ENCODE data around the gene CEP170B. TPM values are rescaled to one million over a fixed set of nuclear protein-coding genes. Genes with fewer than 3 reads are reported as not detected.

The CEP170B gene
- total and polyA plus RNA-seq, 2 of the 13 experiments (the other 11 are each of a cell fraction or from before 2014, with no cell fraction given) = 4.3 to 8.8 TPM

GRCh38 chr14:104877806-104878550, 12.9 kb downstream of the CEP170B start (continued):
- no peak for TF ChIP-seq EHMT2 (IDR thresholded peaks at IDR 0.05; ENCODE audit: borderline replicate concordance, low read depth, low read length)
- TF ChIP-seq CREBL2 (CRISPR knock-in tag; IDR thresholded peaks at IDR 0.05; ENCODE audit: borderline replicate concordance) = no peak
- no peak for TF ChIP-seq ZNF30 (CRISPR knock-in tag; IDR thresholded peaks at IDR 0.05)
- TF ChIP-seq ZSCAN22 (CRISPR knock-in tag; IDR thresholded peaks at IDR 0.05) = no peak

DNA sequence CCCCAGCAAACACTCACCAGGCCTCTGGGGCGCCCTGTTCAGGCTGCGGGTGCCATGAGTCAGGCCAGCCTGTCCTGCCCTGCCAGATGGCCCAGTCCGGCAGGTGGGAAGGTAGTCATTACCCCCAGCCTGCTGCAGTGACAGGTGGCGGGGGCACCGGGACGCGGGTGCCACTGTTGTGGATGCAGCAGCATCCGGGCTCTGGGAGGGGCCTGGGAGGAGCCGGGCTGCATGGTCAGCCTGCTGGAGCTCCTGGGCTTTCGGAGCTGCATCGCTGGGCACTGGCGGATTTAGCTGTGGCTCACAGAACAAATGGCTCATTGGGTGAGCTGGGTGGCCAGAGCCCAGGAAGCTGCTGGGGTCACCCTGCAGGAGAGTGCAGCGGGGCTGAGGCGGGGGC, 13.5 kb downstream of the CEP170B start:
- Histone ChIP-seq H3K27ac (ENCODE audit: extremely low read length, insufficient read depth, low read length) (no peak overlapping the region), H3K4me1 (ENCODE audit: insufficient read depth, low read length) (no peaks in the 10 kb centered on the region), H2AFZ (ENCODE audit: low read length) (no peak overlapping the region), H3K36me3 (replicated peaks in 1 of 2; ENCODE audit: control insufficient read depth in 1 of 2, insufficient read depth in 2 of 2, low read length in 2 of 2) (peaks cover 13 to 28% of the 10 kb centered on the region in 2 experiments; a peak in 4 of 5 replicates), H3K4me3 (replicated peaks in 1 of 3; ENCODE audit: insufficient read depth in 1 of 3, low read depth in 2 of 3, low read length in 3 of 3) (no peak overlapping the region), H3K27me3 (ENCODE audit: control insufficient read depth in 1 of 2, insufficient read depth in 2 of 2, low read length in 2 of 2) (no peaks in the 10 kb centered on the region), H3K4me2 (ENCODE audit: low read depth, low read length) (no peak overlapping the region), H3K9ac (ENCODE audit: insufficient read depth, low read depth, low read length) (no peak overlapping the region), H3K9me3 (ENCODE audit: low read length) (no peaks in the 10 kb centered on the region), H4K20me1 (ENCODE audit: insufficient read depth, low read length) (peaks cover 5% of the 10 kb centered on the region; the same call in 1 of the 2 replicates), H3K79me2 (ENCODE audit: insufficient read depth, low read length) (no peaks in the 10 kb centered on the region)
- no TSS peak for BruUV-seq (replicated peaks)
- DNase-seq (ENCODE audit: low spot score) = no peak
- in situ Hi-C loops (cut with HindIII; ENCODE audit: extremely low pct_ligation_motif_present, low pct_unique_long_range_greater_than_20kb) = no loop called here
- peak; percentile 71 for TF ChIP-seq AGO2 (optimal IDR thresholded peaks at IDR 0.05; ENCODE audit: low read depth, low read length)
- TF ChIP-seq, protein P1, sequence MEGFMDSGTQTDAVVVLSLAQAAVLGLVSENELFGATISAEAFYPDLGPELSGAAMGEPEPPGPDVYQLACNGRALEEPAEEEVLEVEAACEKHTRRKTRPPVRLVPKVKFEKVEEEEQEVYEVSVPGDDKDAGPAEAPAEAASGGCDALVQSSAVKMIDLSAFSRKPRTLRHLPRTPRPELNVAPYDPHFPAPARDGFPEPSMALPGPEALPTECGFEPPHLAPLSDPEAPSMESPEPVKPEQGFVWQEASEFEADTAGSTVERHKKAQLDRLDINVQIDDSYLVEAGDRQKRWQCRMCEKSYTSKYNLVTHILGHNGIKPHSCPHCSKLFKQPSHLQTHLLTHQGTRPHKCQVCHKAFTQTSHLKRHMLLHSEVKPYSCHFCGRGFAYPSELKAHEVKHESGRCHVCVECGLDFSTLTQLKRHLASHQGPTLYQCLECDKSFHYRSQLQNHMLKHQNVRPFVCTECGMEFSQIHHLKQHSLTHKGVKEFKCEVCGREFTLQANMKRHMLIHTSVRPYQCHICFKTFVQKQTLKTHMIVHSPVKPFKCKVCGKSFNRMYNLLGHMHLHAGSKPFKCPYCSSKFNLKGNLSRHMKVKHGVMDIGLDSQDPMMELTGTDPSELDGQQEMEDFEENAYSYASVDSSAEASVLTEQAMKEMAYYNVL (CRISPR knock-in tag; IDR thresholded peaks at IDR 0.05; ENCODE audit: borderline replicate concordance) = no peak
- ChIA-PET POLR2A (no interaction called here), CTCF (ENCODE audit: low intra/inter-chr PET ratio, low total read pairs) (no interaction called here)
- 100% methylated on average over 8 of the region's 14 CpGs for WGBS (ENCODE audit: low lambda C conversion rate)
- FAIRE-seq = no peak
- intact Hi-C loops (cut with micrococcal nuclease; ENCODE audit: unreplicated experiment) = no loop called here
- no peak for ATAC-seq
